Measurements from ENCODE around the gene PNPLA5. TPM values are rescaled to one million over a fixed set of nuclear protein-coding genes. Genes with fewer than 3 reads are reported as not detected.

PNPLA5 gene
- total and polyA plus RNA-seq, 2 of the 13 experiments (the other 11 are each of a cell fraction or from before 2014, with no cell fraction given) = not detected

DNA sequence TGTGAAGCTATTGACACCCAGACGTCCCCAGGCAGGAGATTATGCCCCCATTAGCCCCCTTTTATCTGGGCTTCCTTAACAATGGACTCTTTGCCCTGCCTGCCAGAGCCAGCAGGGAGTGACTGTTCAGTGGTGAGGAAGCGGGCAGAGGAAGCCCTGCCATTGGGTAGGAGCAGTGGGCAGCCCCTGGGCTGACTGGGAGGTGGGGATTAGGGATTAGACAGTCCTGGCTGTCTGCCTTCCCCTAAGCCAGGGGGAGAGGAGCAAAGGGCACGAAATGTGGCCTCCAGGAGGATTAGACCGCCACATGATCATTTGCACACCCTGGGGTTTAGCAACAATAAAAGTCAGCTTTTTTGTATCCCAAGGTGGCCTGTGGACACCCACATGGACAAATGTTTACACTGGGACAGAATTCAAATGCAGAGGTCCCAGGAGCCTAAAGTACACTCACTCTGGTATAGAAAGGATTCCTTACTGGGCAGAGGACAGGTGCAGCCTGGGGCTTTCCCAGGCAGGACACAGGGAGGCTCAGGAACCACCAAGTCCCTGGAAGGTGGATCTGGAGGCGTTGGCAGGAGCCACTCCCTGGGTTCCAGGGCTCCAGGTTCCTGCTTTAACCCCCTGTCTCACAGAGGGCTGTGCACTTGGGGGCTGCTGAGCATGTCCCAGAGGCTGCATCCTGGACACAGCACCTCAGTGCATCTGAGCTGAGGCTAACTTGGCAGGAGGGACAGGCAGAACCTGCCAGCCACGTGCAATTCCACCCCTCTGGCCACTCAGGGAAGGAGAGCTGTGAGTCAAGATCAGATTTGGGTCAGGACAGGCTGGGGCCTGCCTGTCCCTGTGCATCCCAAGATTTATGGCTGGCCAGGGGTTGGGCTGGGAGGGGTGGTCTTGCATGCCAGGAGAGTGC lies 33.9 kb upstream of the PNPLA5 start (continued):
- TF ChIP-seq, protein P1, sequence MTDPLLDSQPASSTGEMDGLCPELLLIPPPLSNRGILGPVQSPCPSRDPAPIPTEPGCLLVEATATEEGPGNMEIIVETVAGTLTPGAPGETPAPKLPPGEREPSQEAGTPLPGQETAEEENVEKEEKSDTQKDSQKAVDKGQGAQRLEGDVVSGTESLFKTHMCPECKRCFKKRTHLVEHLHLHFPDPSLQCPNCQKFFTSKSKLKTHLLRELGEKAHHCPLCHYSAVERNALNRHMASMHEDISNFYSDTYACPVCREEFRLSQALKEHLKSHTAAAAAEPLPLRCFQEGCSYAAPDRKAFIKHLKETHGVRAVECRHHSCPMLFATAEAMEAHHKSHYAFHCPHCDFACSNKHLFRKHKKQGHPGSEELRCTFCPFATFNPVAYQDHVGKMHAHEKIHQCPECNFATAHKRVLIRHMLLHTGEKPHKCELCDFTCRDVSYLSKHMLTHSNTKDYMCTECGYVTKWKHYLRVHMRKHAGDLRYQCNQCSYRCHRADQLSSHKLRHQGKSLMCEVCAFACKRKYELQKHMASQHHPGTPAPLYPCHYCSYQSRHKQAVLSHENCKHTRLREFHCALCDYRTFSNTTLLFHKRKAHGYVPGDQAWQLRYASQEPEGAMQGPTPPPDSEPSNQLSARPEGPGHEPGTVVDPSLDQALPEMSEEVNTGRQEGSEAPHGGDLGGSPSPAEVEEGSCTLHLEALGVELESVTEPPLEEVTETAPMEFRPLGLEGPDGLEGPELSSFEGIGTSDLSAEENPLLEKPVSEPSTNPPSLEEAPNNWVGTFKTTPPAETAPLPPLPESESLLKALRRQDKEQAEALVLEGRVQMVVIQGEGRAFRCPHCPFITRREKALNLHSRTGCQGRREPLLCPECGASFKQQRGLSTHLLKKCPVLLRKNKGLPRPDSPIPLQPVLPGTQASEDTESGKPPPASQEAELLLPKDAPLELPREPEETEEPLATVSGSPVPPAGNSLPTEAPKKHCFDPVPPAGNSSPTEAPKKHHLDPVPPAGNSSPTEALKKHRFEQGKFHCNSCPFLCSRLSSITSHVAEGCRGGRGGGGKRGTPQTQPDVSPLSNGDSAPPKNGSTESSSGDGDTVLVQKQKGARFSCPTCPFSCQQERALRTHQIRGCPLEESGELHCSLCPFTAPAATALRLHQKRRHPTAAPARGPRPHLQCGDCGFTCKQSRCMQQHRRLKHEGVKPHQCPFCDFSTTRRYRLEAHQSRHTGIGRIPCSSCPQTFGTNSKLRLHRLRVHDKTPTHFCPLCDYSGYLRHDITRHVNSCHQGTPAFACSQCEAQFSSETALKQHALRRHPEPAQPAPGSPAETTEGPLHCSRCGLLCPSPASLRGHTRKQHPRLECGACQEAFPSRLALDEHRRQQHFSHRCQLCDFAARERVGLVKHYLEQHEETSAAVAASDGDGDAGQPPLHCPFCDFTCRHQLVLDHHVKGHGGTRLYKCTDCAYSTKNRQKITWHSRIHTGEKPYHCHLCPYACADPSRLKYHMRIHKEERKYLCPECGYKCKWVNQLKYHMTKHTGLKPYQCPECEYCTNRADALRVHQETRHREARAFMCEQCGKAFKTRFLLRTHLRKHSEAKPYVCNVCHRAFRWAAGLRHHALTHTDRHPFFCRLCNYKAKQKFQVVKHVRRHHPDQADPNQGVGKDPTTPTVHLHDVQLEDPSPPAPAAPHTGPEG (CRISPR knock-in tag; IDR thresholded peaks at IDR 0.05) = no peak
- TF ChIP-seq BRF2 (CRISPR knock-in tag; IDR thresholded peaks at IDR 0.05) (no peak), AHDC1 (CRISPR knock-in tag; IDR thresholded peaks at IDR 0.05; ENCODE audit: borderline replicate concordance) (peak; percentile 79; the same call in 1 of the 2 replicates), CHD4 (IDR thresholded peaks at IDR 0.05; ENCODE audit: borderline replicate concordance, low read length) (no peak), KMT2B (CRISPR knock-in tag; IDR thresholded peaks at IDR 0.05) (no peak), GZF1 (CRISPR knock-in tag; IDR thresholded peaks at IDR 0.05) (no peak), ZNF460 (CRISPR knock-in tag; IDR thresholded peaks at IDR 0.05; ENCODE audit: borderline replicate concordance) (no peak; the same call in 1 of the 2 replicates), ZNF275 (CRISPR knock-in tag; IDR thresholded peaks at IDR 0.05; ENCODE audit: borderline replicate concordance) (no peak), ZNF652 (CRISPR knock-in tag; IDR thresholded peaks at IDR 0.05; ENCODE audit: borderline replicate concordance, low read depth) (no peak), TBX3 (IDR thresholded peaks at IDR 0.05; ENCODE audit: borderline replicate concordance) (peak; percentile 45; the same call in 1 of the 2 replicates)
- TF ChIP-seq, protein P2, sequence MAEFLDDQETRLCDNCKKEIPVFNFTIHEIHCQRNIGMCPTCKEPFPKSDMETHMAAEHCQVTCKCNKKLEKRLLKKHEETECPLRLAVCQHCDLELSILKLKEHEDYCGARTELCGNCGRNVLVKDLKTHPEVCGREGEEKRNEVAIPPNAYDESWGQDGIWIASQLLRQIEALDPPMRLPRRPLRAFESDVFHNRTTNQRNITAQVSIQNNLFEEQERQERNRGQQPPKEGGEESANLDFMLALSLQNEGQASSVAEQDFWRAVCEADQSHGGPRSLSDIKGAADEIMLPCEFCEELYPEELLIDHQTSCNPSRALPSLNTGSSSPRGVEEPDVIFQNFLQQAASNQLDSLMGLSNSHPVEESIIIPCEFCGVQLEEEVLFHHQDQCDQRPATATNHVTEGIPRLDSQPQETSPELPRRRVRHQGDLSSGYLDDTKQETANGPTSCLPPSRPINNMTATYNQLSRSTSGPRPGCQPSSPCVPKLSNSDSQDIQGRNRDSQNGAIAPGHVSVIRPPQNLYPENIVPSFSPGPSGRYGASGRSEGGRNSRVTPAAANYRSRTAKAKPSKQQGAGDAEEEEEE (CRISPR knock-in tag; IDR thresholded peaks at IDR 0.05; ENCODE audit: borderline replicate concordance) = no peak

Measured in HepG2 (cell line).